ENCODE measurements around the gene GATAD2B.

The GATAD2B gene

DNA sequence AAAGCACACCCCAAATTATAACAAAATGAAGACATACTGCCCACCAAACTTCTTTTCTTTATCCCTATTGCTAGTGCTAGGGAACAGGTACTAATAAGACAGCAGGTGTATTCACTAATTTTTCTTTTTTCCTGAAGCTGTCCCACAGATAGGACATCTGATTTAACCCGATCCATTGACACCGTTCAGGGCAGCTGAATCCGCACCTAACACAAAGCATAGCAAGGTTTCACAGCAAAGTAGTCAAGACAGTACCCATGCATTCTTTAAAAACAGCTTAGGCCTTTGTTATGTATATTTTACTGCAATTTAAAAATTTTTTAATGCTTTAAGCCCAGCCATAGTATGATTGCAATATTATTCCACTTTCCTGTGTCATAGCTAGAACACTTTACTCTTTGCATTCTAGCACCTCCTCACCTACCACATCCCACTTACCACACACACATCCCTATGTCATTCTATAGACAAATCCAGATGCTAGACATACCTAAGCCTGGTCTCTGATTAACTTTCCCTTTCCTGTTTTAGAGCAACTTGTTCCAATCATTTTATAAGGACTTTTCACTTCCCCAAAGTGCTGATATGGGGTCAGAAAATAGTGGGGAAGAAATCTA lies 40.4 kb downstream of the GATAD2B start:
- H3K4me3 ChIP-seq (ENCODE audit: low read depth, low read length, poor library complexity, severe bottlenecking): no peak overlapping the region
- no peaks in the 10 kb centered on the region for H3K27me3 ChIP-seq (ENCODE audit: insufficient read depth, low read length)
- H3K9me2 ChIP-seq (ENCODE audit: low read depth, low read length): no peaks in the 10 kb centered on the region
- peak overlapping the region; percentile 49 for H3K27ac ChIP-seq (ENCODE audit: low read depth, low read length, poor library complexity, severe bottlenecking)
- H3K4me2 ChIP-seq (ENCODE audit: low read length): peak overlapping the region; percentile 48; the same call in 1 of the 2 replicates
- no peak overlapping the region for H3K9ac ChIP-seq (ENCODE audit: low read length)
- H3K36me3 ChIP-seq (ENCODE audit: insufficient read depth, low read length): peaks cover 12% of the 10 kb centered on the region; the same call in 1 of the 2 replicates
- no peaks in the 10 kb centered on the region for H3F3A ChIP-seq (ENCODE audit: insufficient read depth, low read length)
- H3K9me3 ChIP-seq (ENCODE audit: low read length): no peaks in the 10 kb centered on the region
- H3K4me1 ChIP-seq (ENCODE audit: insufficient read depth, low read length, severe bottlenecking): peaks cover 30% of the 10 kb centered on the region
- peaks cover 77% of the 10 kb centered on the region for H3K79me2 ChIP-seq (ENCODE audit: insufficient read depth, low read length)
- TF ChIP-seq EZH2 (IDR thresholded peaks at IDR 0.05; ENCODE audit: borderline replicate concordance, low read length): no peak
- TF ChIP-seq, protein P1, sequence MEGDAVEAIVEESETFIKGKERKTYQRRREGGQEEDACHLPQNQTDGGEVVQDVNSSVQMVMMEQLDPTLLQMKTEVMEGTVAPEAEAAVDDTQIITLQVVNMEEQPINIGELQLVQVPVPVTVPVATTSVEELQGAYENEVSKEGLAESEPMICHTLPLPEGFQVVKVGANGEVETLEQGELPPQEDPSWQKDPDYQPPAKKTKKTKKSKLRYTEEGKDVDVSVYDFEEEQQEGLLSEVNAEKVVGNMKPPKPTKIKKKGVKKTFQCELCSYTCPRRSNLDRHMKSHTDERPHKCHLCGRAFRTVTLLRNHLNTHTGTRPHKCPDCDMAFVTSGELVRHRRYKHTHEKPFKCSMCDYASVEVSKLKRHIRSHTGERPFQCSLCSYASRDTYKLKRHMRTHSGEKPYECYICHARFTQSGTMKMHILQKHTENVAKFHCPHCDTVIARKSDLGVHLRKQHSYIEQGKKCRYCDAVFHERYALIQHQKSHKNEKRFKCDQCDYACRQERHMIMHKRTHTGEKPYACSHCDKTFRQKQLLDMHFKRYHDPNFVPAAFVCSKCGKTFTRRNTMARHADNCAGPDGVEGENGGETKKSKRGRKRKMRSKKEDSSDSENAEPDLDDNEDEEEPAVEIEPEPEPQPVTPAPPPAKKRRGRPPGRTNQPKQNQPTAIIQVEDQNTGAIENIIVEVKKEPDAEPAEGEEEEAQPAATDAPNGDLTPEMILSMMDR (IDR thresholded peaks at IDR 0.05; ENCODE audit: low read length): no peak
- H2AFZ ChIP-seq (ENCODE audit: low read length): no peak overlapping the region
- peaks cover 3% of the 10 kb centered on the region; the same call in 1 of the 2 replicates for H4K20me1 ChIP-seq (ENCODE audit: insufficient read depth, low read length)

GRCh38 chr1:153881751-153882150 lies 41.0 kb downstream of the GATAD2B start:
- Histone ChIP-seq H4K20me1 (ENCODE audit: insufficient read depth, low read length) (peaks cover 3% of the 10 kb centered on the region; the same call in 1 of the 2 replicates), H3K36me3 (ENCODE audit: insufficient read depth, low read length) (peaks cover 8% of the 10 kb centered on the region; the same call in 1 of the 2 replicates)

DNA sequence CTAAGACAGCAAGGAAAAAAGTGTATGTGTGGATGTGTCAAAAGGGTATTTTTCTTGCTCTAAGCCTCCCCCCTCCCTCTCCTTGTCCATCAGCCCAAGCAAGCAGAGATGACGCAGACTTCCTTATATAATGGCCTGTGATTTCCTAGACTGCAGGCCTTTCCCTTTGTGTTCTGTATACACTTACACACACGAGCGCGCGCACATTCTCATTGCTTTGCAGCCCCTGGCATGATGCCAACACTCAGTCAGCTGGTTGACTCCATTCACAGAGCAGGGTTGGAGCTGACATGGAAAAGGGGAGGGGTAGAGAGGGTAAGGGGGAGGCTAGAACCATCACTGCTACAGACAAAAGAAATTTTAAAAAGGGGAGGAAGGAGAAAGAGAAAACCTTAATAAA lies 41.8 kb downstream of the GATAD2B start:
- H3K79me2 ChIP-seq (ENCODE audit: insufficient read depth, low read length): peaks cover 64% of the 10 kb centered on the region
- peaks cover 3% of the 10 kb centered on the region; the same call in 1 of the 2 replicates for H4K20me1 ChIP-seq (ENCODE audit: insufficient read depth, low read length)
- no peaks in the 10 kb centered on the region for H3K9me3 ChIP-seq (ENCODE audit: low read length)
- H3K4me1 ChIP-seq (ENCODE audit: insufficient read depth, low read length, severe bottlenecking): peaks cover 30% of the 10 kb centered on the region
- peaks cover 9% of the 10 kb centered on the region; the same call in 1 of the 2 replicates for H3K36me3 ChIP-seq (ENCODE audit: insufficient read depth, low read length)
- no peaks in the 10 kb centered on the region for H3K9me2 ChIP-seq (ENCODE audit: low read depth, low read length)
- H3K9ac ChIP-seq (ENCODE audit: low read length): no peak overlapping the region
- H3F3A ChIP-seq (ENCODE audit: insufficient read depth, low read length): no peaks in the 10 kb centered on the region
- H3K4me2 ChIP-seq (ENCODE audit: low read length): peak overlapping the region; percentile 48; the same call in 1 of the 2 replicates
- no peaks in the 10 kb centered on the region for H3K27me3 ChIP-seq (ENCODE audit: insufficient read depth, low read length)
- no peak overlapping the region for H2AFZ ChIP-seq (ENCODE audit: low read length)
- TF ChIP-seq EZH2 (IDR thresholded peaks at IDR 0.05; ENCODE audit: borderline replicate concordance, low read length): no peak
- TF ChIP-seq, protein P1 (IDR thresholded peaks at IDR 0.05; ENCODE audit: low read length): no peak
- H3K27ac ChIP-seq (ENCODE audit: low read depth, low read length, poor library complexity, severe bottlenecking): peak overlapping the region; percentile 22
- no peak overlapping the region for H3K4me3 ChIP-seq (ENCODE audit: low read depth, low read length, poor library complexity, severe bottlenecking)

More at GRCh38 chr1:153881751-153882150, 41.0 kb downstream of the GATAD2B start:
- TF ChIP-seq, protein P1 (IDR thresholded peaks at IDR 0.05; ENCODE audit: low read length): no peak
- peak overlapping the region; percentile 48; the same call in 1 of the 2 replicates for H3K4me2 ChIP-seq (ENCODE audit: low read length)
- H3K27ac ChIP-seq (ENCODE audit: low read depth, low read length, poor library complexity, severe bottlenecking): peak overlapping the region; percentile 49
- H3K4me1 ChIP-seq (ENCODE audit: insufficient read depth, low read length, severe bottlenecking): peaks cover 30% of the 10 kb centered on the region
- no peaks in the 10 kb centered on the region for H3K9me3 ChIP-seq (ENCODE audit: low read length)
- no peaks in the 10 kb centered on the region for H3K9me2 ChIP-seq (ENCODE audit: low read depth, low read length)
- no peak overlapping the region for H3K9ac ChIP-seq (ENCODE audit: low read length)
- no peaks in the 10 kb centered on the region for H3F3A ChIP-seq (ENCODE audit: insufficient read depth, low read length)
- H3K4me3 ChIP-seq (ENCODE audit: low read depth, low read length, poor library complexity, severe bottlenecking): no peak overlapping the region
- peaks cover 70% of the 10 kb centered on the region for H3K79me2 ChIP-seq (ENCODE audit: insufficient read depth, low read length)
- H3K27me3 ChIP-seq (ENCODE audit: insufficient read depth, low read length): no peaks in the 10 kb centered on the region
- H2AFZ ChIP-seq (ENCODE audit: low read length): no peak overlapping the region

Measured in OCI-LY1 (cell line).